ENCODE measurements around the gene MAPK12. TPM values are rescaled to one million over a fixed set of nuclear protein-coding genes. Genes with fewer than 3 reads are reported as not detected.
A peak's percentile ranks its signal among the peaks of the same experiment; 100 is the strongest.

Gene MAPK12
- total and polyA plus RNA-seq, 2 of the 8 experiments (the other 6 are each of a cell fraction or from before 2014, with no cell fraction given): 17.3 to 20.3 TPM

GRCh38 chr22:50205781-50206569 lies 55.5 kb downstream of the MAPK12 start:
- H2AK5ac ChIP-seq (ENCODE audit: low read depth, low read length): no peak overlapping the region
- H2AFZ ChIP-seq (ENCODE audit: low read length): no peak overlapping the region
- H3K79me2 ChIP-seq (ENCODE audit: control insufficient read depth in 1 of 2, insufficient read depth in 2 of 2, low read length in 2 of 2): peaks cover 0 to 13% of the 10 kb centered on the region in 2 experiments; a peak in 1 of 4 replicates
- H3K4me3 ChIP-seq (ENCODE audit: extremely low read depth in 1 of 4, insufficient read depth in 2 of 4, low read depth in 3 of 4, low read length in 4 of 4): no peak overlapping the region
- H4K8ac ChIP-seq (ENCODE audit: extremely low read depth, insufficient read depth, low read length): peak overlapping the region; percentile 31; the same call in 1 of the 2 replicates
- H3K56ac ChIP-seq (replicated peaks; ENCODE audit: insufficient read length, low read depth, low read length): no peak overlapping the region
- no peak overlapping the region for H3K27ac ChIP-seq (ENCODE audit: low read depth, low read length)
- no peak overlapping the region for H3K4ac ChIP-seq (replicated peaks; ENCODE audit: insufficient read length, low read depth, low read length)
- H2BK120ac ChIP-seq (replicated peaks; ENCODE audit: low read depth, low read length): no peak overlapping the region
- no peaks in the 10 kb centered on the region for H3K27me3 ChIP-seq (replicated peaks in 1 of 4; ENCODE audit: control insufficient read depth in 3 of 4, extremely low read depth in 1 of 4, insufficient read depth in 3 of 4, low read length in 3 of 4)
- H2BK12ac ChIP-seq (ENCODE audit: low read depth, low read length): no peak overlapping the region
- ChIA-PET CTCF (ENCODE audit: partially characterized antibody) (interaction anchor here (0.6 to 7.0 kb wide), 15 partner anchors 13 to 295 kb away, joined by 3 to 83 read pairs (median 4); partner anchors contain the start of gene TUBGCP6), POLR2A (ENCODE audit: partially characterized antibody) (interaction anchor here (0.6 to 3.0 kb wide), 5 partner anchors 9 to 305 kb away, joined by 3 to 10 read pairs (median 9); no protein-coding TSS in a partner anchor)
- H3K4me1 ChIP-seq (replicated peaks in 1 of 4; ENCODE audit: control insufficient read depth in 3 of 4, insufficient read depth in 4 of 4, low read length in 3 of 4): peaks cover 0 to 6% (median 5%) of the 10 kb centered on the region in 4 experiments; a peak in 6 of 7 replicates
- DNase-seq (ENCODE audit: low read depth in 1 of 2, low spot score in 2 of 2): no peak
- no peak overlapping the region for H2BK15ac ChIP-seq (ENCODE audit: low read length)
- no peak overlapping the region for H3K14ac ChIP-seq (ENCODE audit: insufficient read length)
- WGBS, 2 experiments (ENCODE audit: extremely low coverage in 1 of 2, insufficient coverage in 1 of 2, insufficient read length in 1 of 2, insufficient replicate concordance in 2 of 2, low coverage in 1 of 2, low lambda C conversion rate in 2 of 2, missing lambda C conversion rate in 1 of 2): 92% methylated on average over 38 of the region's 45 CpGs; no CpG with 5 or more reads in 1 of the 2 experiments
- no peak overlapping the region for H4K5ac ChIP-seq (ENCODE audit: insufficient read length, low read depth, low read length)
- peaks cover 6 to 29% of the 10 kb centered on the region in 2 experiments for H4K20me1 ChIP-seq (replicated peaks in 1 of 2; ENCODE audit: control insufficient read depth in 1 of 2, insufficient read depth in 2 of 2, low read length in 2 of 2)
- FAIRE-seq: no peak
- H3K79me1 ChIP-seq (ENCODE audit: low read depth, low read length): peaks cover 2% of the 10 kb centered on the region; the same call in 1 of the 2 replicates
- H3K9ac ChIP-seq (replicated peaks in 1 of 4; ENCODE audit: extremely low read depth in 1 of 4, low read depth in 3 of 4, low read length in 3 of 4): no peak overlapping the region
- no peak overlapping the region for H2BK5ac ChIP-seq (ENCODE audit: low read depth, low read length)
- H3K36me3 ChIP-seq (ENCODE audit: control insufficient read depth in 2 of 4, insufficient read depth in 4 of 4, low read length in 3 of 4): peaks cover 0 to 16% (median 10%) of the 10 kb centered on the region in 4 experiments; a peak in 7 of 8 replicates
- H4K91ac ChIP-seq (replicated peaks; ENCODE audit: insufficient read length, low read length): no peak overlapping the region
- no peak overlapping the region for H3K23ac ChIP-seq (ENCODE audit: insufficient read length)
- no peak overlapping the region for H3K18ac ChIP-seq (ENCODE audit: extremely low read depth, low read length)
- no peak overlapping the region for H2BK20ac ChIP-seq (ENCODE audit: low read length)
- H3K23me2 ChIP-seq (ENCODE audit: low read depth, low read length): peaks cover 7% of the 10 kb centered on the region; the same call in 1 of the 2 replicates
- no peak overlapping the region for H3K4me2 ChIP-seq (ENCODE audit: insufficient read depth in 1 of 2, low read depth in 2 of 2, low read length in 2 of 2)
- no peaks in the 10 kb centered on the region for H3K9me3 ChIP-seq (ENCODE audit: insufficient read depth in 2 of 2, low read depth in 1 of 2, low read length in 1 of 2)
- TF ChIP-seq CBX5 (IDR thresholded peaks at IDR 0.05; ENCODE audit: low read depth, low read length) (no peak), SP2 (IDR thresholded peaks at IDR 0.05; ENCODE audit: low read length) (no peak), ASH2L (IDR thresholded peaks at IDR 0.05; ENCODE audit: low read length) (no peak), FOSL1 (IDR thresholded peaks at IDR 0.05; ENCODE audit: insufficient read depth, low read depth, low read length) (no peak), SIN3A (conservative IDR thresholded peaks at IDR 0.05 in 1 of 2, IDR thresholded peaks at IDR 0.05 in 1 of 2; ENCODE audit: low read depth in 1 of 2, low read length in 2 of 2) (no peak), SP1 (IDR thresholded peaks at IDR 0.05; ENCODE audit: low read depth, low read length) (no peak), GABPA (IDR thresholded peaks at IDR 0.05; ENCODE audit: borderline replicate concordance, insufficient read depth, low read length) (no peak), EP300 (IDR thresholded peaks at IDR 0.05; ENCODE audit: borderline replicate concordance in 1 of 2, low read depth in 2 of 2, low read length in 2 of 2) (no peak), KDM5A (IDR thresholded peaks at IDR 0.05; ENCODE audit: low read length) (no peak), JUN (IDR thresholded peaks at IDR 0.05; ENCODE audit: low read depth, low read length) (no peak)
- TF ChIP-seq, protein P1, sequence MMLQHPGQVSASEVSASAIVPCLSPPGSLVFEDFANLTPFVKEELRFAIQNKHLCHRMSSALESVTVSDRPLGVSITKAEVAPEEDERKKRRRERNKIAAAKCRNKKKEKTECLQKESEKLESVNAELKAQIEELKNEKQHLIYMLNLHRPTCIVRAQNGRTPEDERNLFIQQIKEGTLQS (IDR thresholded peaks at IDR 0.05; ENCODE audit: insufficient read depth, low read depth, low read length): no peak

All from H1 (cell line).